ENCODE results near the gene SRC.

DNA sequence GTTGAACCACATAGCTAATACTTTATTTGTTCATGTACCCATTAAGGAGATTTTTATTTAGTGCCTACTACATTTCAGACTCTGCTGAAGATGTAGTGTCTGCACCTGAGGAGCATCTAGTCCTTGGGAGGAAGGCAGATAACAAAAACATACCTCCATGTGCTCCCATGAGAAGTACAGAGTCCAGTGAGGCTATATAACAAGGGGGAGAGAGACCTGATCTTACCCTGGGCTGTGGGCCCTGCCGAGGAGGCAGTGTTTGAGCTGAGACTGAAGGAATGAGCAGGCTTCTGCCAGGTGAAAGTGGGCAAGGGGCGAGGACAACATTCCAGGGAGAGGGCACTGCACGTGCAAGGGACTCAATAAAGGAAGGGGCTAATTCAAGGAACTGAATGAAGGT is 44.4 kb upstream of the SRC start:
- TF ChIP-seq POLR2AphosphoS5 (IDR thresholded peaks at IDR 0.05; ENCODE audit: insufficient read depth, low read depth, low read length), result no peak
- TF ChIP-seq, protein P1, sequence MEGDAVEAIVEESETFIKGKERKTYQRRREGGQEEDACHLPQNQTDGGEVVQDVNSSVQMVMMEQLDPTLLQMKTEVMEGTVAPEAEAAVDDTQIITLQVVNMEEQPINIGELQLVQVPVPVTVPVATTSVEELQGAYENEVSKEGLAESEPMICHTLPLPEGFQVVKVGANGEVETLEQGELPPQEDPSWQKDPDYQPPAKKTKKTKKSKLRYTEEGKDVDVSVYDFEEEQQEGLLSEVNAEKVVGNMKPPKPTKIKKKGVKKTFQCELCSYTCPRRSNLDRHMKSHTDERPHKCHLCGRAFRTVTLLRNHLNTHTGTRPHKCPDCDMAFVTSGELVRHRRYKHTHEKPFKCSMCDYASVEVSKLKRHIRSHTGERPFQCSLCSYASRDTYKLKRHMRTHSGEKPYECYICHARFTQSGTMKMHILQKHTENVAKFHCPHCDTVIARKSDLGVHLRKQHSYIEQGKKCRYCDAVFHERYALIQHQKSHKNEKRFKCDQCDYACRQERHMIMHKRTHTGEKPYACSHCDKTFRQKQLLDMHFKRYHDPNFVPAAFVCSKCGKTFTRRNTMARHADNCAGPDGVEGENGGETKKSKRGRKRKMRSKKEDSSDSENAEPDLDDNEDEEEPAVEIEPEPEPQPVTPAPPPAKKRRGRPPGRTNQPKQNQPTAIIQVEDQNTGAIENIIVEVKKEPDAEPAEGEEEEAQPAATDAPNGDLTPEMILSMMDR (IDR thresholded peaks at IDR 0.05; ENCODE audit: extremely low read depth in 1 of 2, insufficient read depth in 1 of 2, low read depth in 1 of 2, low read length in 2 of 2), result no peak
- TF ChIP-seq, protein P2, sequence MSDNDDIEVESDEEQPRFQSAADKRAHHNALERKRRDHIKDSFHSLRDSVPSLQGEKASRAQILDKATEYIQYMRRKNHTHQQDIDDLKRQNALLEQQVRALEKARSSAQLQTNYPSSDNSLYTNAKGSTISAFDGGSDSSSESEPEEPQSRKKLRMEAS (IDR thresholded peaks at IDR 0.05; ENCODE audit: insufficient read depth, insufficient read length), result no peak

Measured in endothelial cell of umbilical vein (primary cell).